NCI-H345 treated with DMSO at 0.1 percent for 48 hours (cell line): ENCODE measurements around the gene LIPG.
"Not testable (repeated sequence)": the region's sequence is repeated elsewhere in the genome, so short reads cannot be mapped to it uniquely, and the experiment has no call there.

Experiments used
- DNase-seq: peaks from one replicate; lab custom pipeline; 2025; ENCODE audit not compliant: unreplicated experiment; lab: John Stamatoyannopoulos, UW

The LIPG gene

DNA sequence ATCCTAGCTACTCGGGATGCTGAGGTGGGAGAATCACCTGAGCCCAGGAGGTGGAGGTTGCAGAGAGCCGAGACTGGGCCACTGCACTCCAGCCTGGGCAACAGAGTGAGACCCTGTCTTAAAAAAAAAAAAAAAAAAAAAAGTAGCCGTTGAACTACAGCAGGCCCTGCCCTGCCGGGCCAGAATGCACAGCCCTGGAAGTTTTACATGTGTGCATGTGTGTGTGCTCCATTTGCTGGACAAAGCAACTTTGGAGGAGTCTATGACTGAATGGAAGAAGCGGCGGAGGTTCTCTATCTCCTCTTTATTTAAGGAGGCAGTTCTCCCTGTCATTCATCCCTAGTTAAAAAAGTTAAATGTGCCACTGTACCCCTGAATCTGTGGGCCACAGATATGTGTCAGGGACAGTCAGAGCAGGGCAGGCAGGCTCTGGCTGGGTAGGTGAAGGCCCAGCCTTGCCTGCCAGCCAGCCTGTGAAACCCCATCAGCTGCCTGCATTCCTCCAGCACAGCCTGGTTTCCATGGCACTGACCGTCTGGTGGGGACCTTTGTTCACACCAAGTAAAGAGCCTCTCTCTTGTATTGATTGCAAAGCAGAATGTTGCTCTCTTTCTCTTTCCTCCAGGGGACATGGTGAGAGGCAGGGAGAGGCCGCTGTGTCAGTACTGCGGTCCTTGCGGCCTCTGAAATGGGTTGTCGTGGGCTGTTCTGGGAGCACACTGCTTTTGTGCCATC is 10.9 kb downstream of the LIPG start:
- DNase-seq, result no peak

GRCh38 chr18:49573835-49574234 is 12.0 kb downstream of the LIPG start:
- DNase-seq, result no peak

DNA sequence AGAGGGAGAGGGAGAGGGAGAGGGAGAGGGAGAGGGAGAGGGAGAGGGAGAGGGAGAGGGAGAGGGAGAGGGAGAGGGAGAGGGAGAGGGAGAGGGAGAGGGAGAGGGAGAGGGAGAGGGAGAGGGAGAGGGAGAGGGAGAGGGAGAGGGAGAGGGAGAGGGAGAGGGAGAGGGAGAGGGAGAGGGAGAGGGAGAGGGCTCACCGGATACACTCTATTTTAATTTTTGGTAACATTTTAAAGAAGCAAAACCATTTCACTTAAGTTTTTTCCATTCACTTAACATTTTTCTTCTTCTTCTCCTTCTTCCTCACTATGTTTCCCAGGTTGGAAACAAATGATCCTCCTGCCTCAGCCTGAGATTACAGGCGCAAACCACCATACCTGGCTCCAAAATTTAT is 17.2 kb downstream of the LIPG start:
- DNase-seq, result not testable (repeated sequence)

- DNase-seq, result not testable (repeated sequence)
Observed at GRCh38 chr18:49579583-49579982, 17.7 kb downstream of the LIPG start.

GRCh38 chr18:49580279-49580678 is 18.4 kb downstream of the LIPG start:
- DNase-seq, result no peak

GRCh38 chr18:49581371-49581770 is 19.5 kb downstream of the LIPG start:
- DNase-seq, result no peak

- no peak for DNase-seq
Observed at GRCh38 chr18:49582579-49582978, 20.7 kb downstream of the LIPG start.

DNA sequence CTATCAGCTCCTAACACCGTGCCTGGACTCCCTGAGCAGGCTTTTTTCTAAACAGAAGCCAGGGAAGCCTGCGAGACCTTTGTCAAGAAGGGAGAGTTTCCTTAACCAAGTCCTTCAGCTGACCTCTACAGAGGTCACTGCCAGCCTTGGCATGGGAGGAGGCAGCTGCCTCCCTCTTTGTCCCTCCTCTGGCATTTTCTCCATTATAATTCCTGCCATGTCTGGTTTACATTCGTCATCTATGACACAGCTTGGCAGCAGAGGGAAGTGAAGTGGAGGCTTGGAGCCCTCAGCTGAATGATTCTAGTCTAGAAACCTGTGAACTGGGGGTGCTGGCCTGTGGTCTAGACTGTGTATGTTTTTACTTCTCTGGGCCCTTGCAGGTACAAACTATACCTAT is 22.5 kb downstream of the LIPG start:
- no peak for DNase-seq

DNA sequence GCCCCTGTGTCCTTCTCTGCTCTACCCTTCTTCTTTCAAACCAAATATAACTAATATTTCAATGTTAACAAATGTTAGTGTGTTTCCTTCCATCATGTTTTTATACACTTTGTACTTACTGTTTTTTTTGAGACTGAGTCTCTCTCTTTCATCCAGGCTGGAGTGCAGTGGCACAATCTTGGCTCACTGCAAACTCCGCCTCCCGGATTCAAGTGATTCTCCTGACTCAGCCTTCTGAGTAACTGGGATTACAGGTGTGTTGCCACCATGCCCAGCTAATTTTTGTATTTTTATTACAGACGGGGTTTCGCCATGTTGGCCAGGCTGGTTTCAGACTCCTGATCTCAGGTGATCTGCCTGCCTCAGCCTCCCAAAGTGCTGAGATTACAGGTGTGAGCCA is 23.1 kb downstream of the LIPG start:
- not testable (repeated sequence) for DNase-seq

- no peak for DNase-seq
Observed at GRCh38 chr18:49585781-49586663, 24.2 kb downstream of the LIPG start.

GRCh38 chr18:49588171-49588570 is 26.3 kb downstream of the LIPG start:
- DNase-seq, result no peak

DNA sequence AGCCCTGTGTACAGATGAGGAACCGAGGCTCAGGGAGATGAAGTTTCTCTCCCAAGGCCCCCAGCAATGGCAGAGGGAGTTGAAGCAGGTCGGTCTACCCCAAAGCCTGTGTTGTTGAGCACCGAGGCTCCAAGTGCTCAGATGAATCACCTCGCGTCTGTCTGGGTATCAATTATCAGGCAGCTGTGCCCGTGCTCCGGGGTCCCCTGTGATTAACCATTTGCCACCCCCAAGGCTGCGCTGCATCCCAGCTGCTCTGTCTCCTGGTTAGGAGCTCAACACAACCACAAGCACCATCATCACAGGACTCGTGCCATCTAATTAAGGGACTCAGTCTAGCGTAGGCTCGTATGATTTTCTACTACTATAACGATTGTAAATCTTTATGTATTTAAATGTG is 27.1 kb downstream of the LIPG start:
- no peak for DNase-seq

DNA sequence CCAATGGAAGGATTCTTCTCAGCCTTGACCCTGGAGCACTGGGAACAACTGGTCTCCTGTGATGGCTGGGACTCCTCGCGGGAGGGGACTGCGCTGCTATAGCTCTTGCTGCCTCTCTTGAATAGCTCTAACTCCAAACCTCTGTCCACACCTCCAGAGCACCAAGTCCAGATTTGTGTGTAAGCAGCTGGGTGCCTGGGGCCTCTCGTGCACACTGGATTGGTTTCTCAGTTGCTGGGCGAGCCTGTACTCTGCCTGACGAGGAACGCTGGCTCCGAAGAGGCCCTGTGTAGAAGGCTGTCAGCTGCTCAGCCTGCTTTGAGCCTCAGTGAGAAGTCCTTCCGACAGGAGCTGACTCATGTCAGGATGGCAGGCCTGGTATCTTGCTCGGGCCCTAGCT is 28.8 kb downstream of the LIPG start:
- no peak for DNase-seq

DNA sequence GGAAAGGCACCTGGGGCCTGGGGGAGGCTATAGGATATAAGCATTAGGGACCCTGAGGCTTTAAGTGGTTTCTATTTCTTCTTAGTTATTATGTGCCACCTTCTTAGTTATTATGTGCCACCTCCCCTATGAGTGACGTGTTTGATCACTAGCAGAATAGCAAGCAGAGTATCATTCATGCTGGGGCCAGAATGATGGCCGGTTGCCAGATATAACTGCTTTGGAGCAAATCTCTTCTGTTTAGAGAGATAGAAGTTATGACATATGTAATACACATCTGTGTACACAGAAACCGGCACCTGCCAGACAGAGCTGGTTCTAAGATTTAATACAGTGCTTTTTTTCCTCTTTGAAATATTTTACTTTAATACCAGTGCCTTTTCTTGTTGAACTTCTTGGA is 29.4 kb downstream of the LIPG start:
- DNase-seq, result no peak

GRCh38 chr18:49591775-49592174 is 29.9 kb downstream of the LIPG start:
- no peak for DNase-seq

GRCh38 chr18:49596687-49597086 is 34.8 kb downstream of the LIPG start:
- DNase-seq, result no peak

DNA sequence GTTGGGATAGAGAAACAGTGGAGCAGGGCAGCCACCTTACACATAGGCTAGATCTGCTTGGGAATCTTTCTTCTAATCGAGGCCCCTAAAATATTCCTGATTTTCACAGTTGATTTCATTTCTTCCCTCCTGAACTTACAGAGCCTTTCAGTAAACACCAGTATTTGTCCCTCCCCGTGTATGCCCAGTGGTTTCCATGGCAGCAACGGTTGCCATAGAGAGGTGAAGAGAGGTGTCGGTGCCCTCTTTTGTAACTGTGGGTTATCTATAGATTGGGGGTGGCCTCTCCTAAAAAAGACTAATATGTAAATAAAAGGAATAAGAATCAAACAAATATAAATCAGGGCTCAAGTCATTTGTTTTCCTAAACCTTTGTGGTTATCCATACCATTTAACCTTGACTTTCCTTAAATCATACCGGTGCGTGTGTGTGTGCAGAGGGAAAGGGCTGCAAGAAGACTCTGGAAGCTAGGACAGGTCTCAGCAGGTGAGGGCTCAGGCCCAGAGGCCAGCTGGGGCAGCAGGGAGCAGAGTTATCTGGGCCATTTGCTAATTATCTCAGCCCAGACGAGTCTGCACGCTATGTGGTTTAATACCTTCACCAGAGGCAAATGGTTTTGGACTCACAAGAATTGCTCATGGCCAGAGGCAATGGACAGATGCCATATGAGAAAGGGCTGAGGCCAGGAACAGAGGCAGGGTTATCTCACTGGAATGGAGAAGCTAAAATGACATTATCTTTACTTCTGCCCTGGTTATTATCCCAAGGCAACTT is 35.5 kb downstream of the LIPG start:
- DNase-seq, result no peak

DNA sequence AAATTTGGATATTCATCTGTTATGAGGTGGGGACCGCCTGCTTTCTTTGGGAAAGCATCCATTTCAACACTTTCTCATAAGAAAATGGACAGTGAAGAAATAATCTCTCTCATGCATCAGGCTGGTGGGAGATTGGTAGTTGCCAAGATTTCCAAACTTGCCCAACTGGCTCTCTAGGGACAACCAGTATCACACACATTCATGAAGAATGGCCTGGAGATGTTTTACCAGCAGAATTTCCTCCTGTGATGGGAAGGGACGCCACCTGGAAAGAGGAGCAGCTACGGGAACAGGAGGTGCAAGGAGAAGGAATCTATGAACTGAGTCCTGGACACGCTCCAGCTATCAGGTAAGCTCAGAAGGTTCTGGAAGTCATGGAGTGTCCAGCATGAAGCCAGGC is 39.4 kb downstream of the LIPG start:
- no peak for DNase-seq

GRCh38 chr18:49608366-49609255 is 46.8 kb downstream of the LIPG start:
- DNase-seq, result no peak

GRCh38 chr18:49609256-49610021 is 47.6 kb downstream of the LIPG start:
- DNase-seq, result no peak
